GM19452 (cell line): ENCODE results near the gene KIR3DL3.
"Not testable (repeated sequence)": the region's sequence is repeated elsewhere in the genome, so short reads cannot be mapped to it uniquely, and the experiment has no call there.

Experiments used
- ATAC-seq: cut with Tn5 transposase; IDR thresholded peaks from one replicate; pipeline ENCODE4 v1.9.1; 2021; ENCODE audit not compliant: unreplicated experiment

KIR3DL3 gene

DNA sequence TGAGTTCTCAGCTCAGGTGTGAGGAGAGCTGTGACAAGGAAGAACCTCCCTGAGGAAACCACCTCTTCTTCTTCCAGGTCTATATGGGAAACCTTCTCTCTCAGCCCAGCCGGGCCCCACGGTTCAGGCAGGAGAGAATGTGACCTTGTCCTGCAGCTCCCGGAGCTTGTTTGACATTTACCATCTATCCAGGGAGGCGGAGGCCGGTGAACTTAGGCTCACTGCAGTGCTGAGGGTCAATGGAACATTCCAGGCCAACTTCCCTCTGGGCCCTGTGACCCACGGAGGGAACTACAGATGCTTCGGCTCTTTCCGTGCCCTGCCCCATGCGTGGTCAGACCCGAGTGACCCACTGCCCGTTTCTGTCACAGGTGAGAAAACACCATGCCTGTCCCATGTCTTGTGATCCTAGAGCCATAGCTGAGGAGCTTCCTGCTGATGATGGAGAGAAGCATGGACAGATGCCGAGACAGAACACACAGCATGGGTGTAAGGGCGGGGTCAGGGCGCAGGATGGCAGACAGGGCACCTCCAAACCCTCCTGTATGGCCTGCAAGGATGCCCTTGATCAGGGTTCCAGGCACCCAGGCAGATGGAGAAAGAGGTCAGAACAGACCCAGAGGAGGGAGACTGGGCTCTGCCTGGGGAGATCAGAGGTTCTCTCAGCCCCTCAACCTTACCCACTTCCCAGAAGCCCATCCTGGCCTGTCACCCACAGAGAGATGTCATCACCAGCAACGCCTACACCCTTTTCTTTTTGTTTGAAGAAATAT is 5.4 kb downstream of the KIR3DL3 start:
- no peak for ATAC-seq

- ATAC-seq, result no peak
Measured at GRCh38 chr19:54731191-54731590, 6.9 kb downstream of the KIR3DL3 start.

DNA sequence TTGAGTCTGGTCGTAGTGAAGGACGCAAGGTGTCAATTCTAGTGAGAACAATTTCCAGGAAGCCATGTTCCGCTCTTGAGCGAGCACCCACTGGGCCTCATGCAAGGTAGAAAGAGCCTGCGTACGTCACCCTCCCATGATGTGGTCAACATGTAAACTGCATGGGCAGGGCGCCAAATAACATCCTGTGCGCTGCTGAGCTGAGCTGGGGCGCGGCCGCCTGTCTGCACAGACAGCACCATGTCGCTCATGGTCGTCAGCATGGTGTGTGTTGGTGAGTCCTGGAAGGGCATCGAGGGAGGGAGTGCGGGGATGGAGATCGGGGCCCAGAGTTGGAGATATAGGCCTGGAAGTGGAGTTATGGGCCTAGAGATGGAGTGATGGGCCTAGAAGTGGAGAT is 14.1 kb downstream of the KIR3DL3 start, which contains the start of gene KIR2DL3:
KIR2DL3 (plus strand) TSS at position 208 of the 400 bp plus-strand sequence; CDS start at position 241, 33 bp downstream.
- ATAC-seq, result not testable (repeated sequence)

DNA sequence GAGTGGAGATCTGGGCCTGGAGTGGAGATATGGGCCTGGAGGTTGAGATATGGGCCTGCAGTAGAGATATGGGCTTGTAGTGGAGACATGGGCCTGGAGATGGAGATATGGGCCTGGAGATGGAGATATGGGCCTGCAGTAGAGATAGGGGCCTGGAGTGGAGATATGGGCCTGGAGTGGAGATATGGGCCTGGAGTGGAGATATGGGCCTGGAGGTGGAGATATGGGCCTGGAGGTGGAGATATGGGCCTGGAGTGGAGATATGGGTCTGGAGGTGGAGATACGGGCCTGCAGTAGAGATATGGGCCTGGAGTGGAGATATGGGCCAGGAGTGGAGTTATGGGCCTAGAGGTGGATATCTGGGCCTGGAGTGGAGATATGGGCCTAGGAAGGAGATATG is 14.5 kb downstream of the KIR3DL3 start:
- no peak for ATAC-seq

- ATAC-seq, result no peak
Measured at GRCh38 chr19:54739587-54740497, 15.6 kb downstream of the KIR3DL3 start.

- ATAC-seq, result not testable (repeated sequence)
Measured at GRCh38 chr19:54741950-54742349, 17.7 kb downstream of the KIR3DL3 start.

DNA sequence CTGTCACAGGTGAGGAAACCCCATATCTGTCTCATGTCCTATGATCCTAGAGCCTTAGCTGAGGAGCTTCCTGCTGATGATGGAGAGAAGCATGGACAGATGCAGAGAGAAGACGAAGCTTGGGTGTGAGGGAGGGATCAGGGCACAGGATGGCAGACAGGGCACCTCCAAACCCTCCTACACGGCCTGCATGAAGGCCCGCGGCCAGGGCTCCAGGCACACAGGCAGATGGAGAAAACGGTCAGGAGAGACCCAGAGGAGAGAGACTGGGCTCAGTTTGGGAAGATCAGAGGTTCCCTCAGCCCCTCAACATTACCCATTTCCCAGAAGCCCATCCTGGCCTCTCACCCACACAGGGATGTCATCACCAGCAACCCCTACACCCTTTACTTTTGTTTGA is 19.8 kb downstream of the KIR3DL3 start:
- not testable (repeated sequence) for ATAC-seq

DNA sequence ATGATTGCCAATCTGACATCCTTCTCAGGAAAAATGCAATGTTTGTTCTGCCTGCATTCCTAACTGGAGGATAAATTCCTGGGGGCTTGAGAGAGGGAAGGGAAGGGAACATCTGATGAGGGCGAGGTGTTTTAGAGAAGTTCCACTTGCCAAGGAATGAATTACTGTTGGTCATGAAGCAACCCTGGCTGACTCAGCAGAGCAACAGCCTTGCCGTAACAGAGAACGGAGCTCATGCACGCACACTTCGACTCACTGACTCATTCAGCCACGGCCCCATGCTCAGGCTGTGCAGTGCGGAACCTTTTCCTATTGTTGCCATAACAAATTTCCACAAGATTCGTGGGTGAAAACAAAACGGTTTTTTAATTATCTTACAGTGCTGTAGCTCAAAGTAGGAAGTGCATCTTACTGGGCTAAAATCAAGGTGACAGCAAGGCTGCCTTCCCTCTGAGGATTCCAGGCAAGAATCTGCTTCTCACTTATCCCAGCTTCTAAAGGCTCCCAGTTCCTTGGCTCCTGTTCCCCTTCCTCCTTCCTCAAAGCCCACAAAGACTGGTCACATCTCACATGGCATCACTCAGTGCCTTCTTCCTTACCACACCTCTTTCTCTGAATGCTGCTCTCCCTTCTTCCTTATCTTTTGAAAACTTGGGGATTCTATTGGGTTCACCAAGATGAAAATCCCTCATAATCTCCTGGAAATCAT is 23.5 kb downstream of the KIR3DL3 start:
- ATAC-seq, result not testable (repeated sequence)

DNA sequence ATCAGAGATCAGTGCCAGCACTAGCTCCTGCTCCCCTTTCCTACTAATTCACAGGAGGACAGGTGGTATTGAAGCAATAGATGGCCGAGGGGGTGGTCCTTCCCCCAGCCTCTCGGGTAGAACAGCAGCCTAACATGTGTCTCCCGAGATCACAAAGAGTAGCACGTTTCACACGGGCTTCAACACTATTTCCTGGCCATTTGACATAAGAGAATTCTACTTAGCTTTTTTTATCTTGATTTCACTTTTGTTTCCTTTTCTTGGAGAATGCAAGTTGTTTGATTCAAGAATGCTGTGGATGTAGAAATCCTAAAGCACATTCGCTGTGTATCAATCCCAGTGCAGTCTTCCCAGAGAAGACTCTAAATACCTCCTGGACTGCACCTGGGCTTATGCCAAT is 26.0 kb downstream of the KIR3DL3 start:
- not testable (repeated sequence) for ATAC-seq

DNA sequence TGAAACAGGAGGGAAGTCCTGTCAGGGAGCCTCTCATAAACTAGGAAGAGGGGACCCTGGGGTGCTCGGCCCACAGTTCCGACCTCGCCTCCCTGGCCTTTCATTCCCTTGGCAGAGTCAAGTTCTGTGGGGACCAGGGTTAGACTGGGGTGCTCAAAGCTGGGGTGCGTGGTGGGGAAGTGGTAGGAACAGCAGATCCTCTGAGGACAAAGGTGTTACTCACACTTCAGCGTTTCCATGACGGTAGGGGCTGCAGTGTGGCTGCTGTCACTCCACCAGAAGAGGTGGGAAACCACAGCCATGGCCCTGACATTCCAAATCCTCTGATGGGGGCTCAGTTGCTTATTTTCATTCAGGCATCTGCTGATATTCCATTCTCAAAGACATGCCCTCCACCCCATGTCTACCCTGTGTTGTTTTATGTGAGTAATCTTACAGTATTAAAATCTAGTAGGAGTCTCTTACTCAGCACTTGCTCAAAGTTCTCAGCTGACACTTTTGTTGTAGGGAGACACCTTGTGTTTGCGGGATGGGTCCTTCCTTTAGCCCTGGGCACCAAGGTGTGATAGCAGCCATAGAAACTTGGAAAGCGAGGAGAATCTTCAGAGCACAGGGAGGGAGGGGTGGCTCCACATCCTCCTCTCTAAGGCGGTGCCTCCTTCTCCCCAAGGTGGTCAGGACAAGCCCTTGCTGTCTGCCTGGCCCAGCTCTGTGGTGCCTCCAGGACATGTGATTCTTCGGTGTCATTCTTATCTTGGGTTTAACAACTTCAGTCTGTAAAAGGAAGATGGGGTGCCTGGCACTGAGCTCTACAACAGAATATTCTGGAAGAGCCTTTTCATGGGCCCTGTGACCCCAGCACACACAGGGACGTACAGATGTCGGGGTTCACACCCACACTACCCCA is 32.2 kb downstream of the KIR3DL3 start:
- not testable (repeated sequence) for ATAC-seq

- not testable (repeated sequence) for ATAC-seq
Measured at GRCh38 chr19:54758577-54758976, 34.3 kb downstream of the KIR3DL3 start.

- ATAC-seq, result not testable (repeated sequence)
Measured at GRCh38 chr19:54764219-54764618, 40.0 kb downstream of the KIR3DL3 start.

DNA sequence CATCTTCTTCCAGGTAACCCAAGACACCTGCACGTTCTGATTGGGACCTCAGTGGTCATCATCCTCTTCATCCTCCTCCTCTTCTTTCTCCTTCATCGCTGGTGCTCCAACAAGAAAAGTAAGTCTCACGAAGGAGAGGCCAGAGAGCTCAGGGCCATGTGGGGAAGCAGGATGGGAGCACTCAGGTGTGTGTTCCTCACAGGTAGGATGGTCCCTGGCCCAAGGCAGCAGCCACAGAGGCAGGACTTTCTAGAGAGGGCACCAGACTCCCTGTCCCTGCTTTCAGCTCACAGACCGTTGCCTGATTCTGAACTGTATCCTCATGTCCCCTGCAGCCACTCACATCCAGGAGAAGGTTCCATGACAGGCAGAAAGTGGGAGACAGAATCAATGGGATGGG is 42.2 kb downstream of the KIR3DL3 start:
- ATAC-seq, result not testable (repeated sequence)

DNA sequence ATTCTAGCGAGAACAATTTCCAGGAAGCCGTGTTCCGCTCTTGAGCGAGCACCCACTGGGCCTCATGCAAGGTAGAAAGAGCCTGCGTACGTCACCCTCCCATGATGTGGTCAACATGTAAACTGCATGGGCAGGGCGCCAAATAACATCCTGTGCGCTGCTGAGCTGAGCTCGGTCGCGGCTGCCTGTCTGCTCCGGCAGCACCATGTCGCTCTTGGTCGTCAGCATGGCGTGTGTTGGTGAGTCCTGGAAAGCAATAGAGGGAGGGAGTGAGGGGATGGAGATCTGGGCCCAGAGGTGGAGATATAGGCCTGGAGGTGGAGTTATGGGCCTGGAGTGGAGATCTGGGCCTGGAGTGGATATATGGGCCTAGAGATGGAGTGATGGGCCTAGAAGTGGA is 45.4 kb downstream of the KIR3DL3 start, which contains the start of gene KIR2DL1:
KIR2DL1 (plus strand) TSS at position 148 of the 400 bp plus-strand sequence; CDS start at position 206, 58 bp downstream.
- ATAC-seq, result not testable (repeated sequence)

DNA sequence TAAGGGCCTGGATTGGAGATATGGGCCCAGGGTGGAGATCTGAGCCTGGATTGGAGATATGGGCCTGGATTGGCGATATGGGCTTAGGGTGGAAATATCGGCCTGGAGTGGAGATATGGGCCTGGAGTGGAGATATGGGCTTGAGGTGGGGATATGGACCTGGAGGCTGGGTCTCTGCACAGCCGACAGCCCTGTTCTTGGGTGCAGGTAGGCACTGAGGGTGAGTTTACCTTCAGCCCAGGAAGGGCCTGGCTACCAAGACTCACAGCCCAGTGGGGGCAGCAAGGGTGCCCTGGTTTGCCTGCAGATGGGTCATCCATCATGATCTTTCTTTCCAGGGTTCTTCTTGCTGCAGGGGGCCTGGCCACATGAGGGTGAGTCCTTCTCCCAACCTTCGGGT is 46.3 kb downstream of the KIR3DL3 start:
- not testable (repeated sequence) for ATAC-seq

DNA sequence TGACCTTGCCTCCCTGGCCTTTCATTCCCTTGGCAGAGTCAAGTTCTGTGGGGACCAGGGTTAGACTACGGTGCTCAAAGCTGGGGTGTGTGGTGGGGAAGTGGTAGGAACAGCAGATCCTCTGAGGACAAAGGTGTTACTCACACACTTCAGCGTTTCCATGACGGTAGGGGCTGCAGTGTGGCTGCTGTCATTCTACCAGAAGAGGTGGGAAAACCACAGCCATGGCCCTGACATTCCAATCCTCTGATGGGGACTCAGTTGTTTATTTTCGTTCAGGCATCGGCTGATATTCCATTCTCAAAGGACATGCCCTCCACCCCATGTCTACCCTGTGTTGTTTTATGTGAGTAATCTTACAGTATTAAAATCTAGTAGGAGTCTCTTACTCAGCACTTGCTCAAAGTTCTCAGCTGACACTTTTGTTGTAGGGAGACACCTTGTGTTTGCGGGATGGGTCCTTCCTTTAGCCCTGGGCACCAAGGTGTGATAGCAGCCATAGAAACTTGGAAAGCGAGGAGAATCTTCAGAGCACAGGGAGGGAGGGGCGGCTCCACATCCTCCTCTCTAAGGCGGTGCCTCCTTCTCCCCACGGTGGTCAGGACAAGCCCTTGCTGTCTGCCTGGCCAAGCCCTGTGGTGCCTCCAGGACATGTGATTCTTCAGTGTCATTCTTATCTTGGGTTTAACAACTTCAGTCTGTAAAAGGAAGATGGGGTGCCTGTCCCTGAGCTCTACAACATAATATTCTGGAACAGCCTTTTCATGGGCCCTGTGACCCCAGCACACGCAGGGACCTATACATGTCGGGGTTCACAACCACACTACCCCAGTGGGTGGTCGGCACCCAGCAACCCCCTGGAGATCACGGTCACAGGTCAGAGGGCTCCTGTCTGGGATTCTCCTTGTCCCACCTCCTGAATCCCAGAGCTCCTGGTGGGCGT is 47.0 kb downstream of the KIR3DL3 start:
- ATAC-seq, result not testable (repeated sequence)

DNA sequence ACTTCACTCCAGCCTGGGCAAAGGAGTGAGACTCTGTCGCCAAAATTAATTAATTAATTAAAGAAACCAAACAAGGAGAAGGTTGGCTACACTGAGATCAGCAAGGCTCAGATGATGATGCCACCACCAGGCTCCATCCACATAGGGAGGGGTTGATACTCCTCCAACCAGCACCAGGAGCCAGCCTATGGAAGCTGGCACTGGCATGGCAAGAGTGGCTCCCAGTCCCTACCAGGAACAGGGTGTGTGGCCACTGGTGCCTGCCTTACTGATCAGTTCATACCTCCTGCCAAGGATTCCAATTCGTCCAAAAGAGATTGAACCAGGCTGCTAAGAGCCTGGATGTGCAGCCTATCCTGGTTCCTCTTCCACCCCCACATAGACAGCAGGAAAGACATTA is 48.4 kb downstream of the KIR3DL3 start:
- not testable (repeated sequence) for ATAC-seq

DNA sequence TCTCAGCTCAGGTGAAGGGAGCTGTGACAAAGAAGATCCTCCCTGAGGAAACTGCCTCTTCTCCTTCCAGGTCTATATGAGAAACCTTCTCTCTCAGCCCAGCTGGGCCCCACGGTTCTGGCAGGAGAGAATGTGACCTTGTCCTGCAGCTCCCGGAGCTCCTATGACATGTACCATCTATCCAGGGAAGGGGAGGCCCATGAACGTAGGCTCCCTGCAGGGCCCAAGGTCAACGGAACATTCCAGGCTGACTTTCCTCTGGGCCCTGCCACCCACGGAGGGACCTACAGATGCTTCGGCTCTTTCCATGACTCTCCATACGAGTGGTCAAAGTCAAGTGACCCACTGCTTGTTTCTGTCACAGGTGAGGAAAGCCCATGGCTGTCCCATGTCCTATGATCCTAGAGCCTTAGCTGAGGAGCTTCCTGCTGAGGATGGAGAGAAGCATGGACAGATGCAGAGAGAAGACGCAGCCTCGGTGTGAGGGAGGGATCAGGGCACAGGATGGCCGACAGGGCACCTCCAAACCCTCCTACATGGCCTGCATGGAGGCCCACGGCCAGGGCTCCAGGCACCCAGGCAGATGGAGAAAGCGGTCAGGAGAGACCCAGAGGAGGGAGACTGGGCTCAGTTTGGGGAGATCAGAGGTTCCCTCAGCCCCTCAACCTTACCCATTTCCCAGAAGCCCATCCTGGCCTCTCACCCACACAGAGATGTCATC is 51.0 kb downstream of the KIR3DL3 start:
- ATAC-seq, result not testable (repeated sequence)
